Stimulated activated CD8-positive, alpha-beta memory T cell treated with anti-CD3 and anti-CD28 coated beads, Interleukin-7, amount 100 ng/mL, for 48 hours (primary cell): ENCODE measurements around the gene CELF2.

Experiments used
- DNase-seq, 2 donors: peaks; one replicate each; pipeline ENCODE4 v3.0.0-alpha.2; 2020; ENCODE audit warnings: low read depth in 1 of 2; ENCODE audit errors: extremely low read depth in 1 of 2

The CELF2 gene

DNA sequence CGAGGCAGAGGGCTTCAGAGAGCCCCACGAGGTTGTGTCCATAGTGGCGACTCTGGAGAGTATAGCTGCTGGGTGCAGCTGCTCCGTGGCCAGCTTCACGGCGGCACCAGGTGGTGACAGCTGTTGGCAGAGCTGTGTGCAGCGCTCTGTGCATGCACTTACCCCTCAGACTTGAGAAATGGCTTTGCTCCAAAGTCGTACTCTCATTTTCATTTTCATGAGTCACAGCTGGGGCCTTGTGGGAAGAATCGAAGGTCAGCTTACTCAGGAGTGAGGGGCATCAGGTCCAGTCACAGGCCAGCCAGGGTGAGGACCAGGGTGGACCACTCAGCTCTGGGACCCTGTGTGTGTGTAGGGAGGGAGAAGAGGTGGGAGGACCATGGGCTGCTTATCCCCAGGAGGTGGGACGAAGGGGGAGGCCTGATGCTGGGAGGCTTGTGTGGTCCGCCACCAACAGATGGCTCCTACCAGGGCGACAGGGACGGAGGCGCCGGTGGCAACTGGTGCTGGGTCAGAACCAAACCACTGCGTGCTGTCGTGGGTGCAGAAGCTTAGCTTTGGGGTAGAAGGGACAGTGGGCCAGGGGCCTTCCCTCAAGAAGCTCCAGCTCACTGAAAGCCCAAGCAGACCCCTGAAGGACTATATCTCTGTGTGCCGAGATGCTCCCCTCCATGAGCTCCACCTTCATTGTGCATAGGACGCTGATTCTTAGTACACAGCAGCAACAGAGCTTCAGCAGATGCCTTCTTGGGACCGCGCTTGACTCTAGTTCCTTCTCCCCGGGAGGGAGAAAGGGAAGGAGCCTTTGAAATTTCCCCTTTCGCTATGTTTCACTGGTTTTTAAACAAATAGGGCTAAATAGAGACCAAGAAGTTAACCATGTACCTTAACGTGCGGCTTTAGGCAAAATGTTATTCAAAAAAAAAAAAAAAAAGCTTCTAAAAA lies 225.0 kb downstream of the CELF2 start:
- DNase-seq = no peak

- DNase-seq = no peak
Observed at GRCh38 chr10:11243425-11244222, 226.0 kb downstream of the CELF2 start.

DNA sequence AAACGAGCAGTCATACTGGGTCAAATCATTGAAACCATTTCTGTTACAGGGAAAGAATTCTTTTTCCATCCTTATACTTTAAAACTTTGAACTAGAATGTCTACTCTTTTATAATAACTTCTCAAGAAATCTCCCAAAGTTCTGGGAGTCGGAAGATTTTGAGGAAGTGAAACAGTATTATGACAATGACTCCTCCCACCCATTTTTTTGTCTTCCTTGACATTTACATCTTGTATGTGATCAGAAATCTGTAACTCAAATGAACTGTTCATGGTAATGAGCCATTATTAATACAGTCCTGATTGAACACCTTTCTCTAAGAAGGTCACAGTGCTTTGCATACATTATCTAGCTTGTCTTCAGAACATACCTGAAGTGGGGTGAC lies 227.4 kb downstream of the CELF2 start:
- no peak for DNase-seq

DNA sequence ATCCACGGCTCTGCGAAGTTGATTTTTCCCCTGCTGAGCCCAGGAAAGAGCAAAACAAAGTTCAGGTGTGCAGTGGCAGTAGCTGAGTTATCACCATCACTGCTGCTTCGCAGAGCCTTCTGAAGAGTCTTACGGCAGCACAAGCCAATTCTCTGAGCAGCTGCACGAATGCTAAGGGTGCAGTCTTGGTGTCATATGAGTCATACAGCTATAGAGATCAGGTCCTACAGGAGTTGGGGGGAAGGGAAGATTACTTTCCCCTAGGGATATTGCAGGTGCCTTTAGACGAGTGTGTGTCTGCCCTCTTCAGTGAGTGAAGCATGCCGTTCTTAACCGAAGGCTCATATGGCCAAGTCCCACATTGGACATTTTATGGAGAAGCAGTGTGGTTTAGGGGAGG lies 227.8 kb downstream of the CELF2 start:
- no peak for DNase-seq

GRCh38 chr10:11245981-11246590 lies 228.4 kb downstream of the CELF2 start:
- DNase-seq = no peak

DNA sequence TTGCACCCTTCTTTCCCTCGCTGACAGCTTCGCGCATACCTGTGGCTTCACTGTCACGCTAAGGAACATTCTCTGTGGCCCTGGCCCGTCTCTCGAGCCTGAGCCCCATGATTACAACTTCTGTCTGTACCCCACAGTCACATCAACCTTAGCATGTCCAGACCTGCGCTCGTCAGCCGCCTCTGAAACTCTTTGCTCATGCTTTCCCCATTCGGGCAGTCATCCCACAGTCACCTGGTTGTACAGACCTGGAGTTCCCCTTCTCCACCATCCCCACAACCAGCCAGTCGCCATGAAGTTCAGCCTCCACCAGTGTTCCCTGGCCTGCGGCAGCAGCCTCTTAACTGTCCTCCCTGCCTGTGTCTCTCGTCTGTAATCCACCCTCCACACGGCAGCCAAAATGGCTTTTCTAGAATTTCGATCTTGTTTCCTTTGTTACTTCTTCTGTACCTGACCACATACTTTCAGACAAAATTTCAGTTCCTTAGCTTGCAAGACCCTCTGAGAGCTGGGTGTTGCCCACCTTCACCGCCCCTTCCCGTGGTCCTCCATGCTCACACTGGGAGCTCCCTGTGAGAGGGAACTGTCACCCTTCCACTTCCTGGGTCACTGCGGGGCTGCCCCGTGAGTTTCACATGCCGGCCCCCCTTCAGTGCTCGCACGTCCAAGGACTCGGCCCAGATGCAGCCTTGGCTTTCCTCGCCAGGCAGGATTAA lies 229.2 kb downstream of the CELF2 start:
- no peak for DNase-seq

- no peak for DNase-seq
Observed at GRCh38 chr10:11249152-11249807, 231.6 kb downstream of the CELF2 start.

DNA sequence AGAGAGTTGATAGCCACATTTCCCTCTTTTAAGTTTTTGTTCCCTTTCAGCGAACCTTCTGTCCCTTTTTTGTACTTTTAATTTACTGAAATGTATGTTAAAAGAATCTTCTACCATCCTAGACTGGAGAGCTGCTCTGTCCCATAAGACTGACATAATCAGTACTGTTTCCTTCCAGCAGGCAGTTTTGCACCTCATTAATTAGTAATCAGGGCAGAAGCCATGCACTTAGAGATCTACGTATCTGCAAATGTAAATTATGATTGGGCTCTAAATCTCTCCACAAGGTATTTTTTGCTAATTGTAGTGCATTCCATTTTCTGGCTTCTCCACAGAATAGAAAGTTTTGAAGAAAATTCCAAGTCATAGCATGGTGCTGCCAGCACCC lies 232.1 kb downstream of the CELF2 start:
- DNase-seq = no peak

- DNase-seq = no peak
Observed at GRCh38 chr10:11250304-11250703, 232.6 kb downstream of the CELF2 start.

DNA sequence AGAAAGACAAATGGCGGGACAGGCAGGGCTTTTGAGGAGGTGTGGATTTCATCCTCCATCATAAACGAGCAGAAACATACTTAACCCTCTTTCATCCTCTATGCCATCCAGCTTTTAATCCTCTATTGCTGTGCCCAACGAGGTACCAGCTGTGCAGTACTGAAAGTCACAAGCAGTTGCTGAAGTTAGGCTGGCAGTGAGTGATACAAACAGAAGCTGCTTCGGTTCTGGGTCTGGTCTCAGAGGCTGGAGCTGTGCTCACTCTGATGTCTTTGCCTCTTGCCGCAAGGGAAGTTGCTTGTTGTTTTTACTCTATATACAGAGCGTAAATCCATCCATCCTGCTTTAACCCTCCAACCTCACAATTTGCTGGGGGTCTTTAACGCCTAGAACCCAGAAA lies 235.2 kb downstream of the CELF2 start:
- no peak for DNase-seq

GRCh38 chr10:11253385-11254002 lies 235.8 kb downstream of the CELF2 start:
- no peak for DNase-seq

DNA sequence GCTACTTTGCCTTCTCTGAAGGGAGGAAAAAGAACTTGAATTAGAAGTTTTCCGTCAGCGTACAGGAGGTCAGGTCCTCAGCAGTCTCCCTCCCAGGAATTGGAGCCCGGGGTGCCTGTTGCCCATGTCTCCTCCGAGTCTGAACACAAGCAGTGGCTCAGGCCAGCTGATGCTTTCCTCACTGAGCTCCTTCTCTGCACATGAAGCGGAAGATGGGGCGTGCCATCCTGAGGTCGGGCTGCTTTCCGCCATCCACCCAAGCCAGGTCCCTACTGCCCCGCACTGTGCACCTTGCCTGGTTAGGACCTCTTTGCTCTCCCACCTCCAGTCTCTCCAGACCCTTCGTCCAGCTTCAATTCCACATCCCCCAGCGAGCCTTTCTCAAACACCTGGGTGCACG lies 237.5 kb downstream of the CELF2 start:
- no peak for DNase-seq

- DNase-seq = no peak
Observed at GRCh38 chr10:11255796-11256444, 238.2 kb downstream of the CELF2 start.

DNA sequence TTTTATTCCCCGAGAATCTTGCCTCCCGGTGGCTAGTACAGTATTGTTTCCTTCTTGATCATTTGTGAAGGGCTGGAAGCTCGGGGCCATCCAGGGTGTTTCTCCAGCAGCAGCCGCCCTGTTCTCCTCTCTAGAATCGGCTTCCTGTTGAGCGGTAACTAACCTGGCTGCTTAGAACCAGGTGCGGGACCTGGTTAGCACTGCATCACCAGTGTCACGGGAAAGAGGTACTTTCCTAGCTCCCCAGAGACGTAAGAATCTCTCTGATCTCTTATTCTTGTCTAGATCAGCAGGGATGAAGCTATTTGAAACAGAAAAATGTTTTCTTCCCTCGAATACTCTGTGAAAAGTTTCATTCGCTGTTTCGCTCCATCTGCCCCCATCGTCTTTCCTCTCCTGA lies 239.2 kb downstream of the CELF2 start:
- DNase-seq = no peak

DNA sequence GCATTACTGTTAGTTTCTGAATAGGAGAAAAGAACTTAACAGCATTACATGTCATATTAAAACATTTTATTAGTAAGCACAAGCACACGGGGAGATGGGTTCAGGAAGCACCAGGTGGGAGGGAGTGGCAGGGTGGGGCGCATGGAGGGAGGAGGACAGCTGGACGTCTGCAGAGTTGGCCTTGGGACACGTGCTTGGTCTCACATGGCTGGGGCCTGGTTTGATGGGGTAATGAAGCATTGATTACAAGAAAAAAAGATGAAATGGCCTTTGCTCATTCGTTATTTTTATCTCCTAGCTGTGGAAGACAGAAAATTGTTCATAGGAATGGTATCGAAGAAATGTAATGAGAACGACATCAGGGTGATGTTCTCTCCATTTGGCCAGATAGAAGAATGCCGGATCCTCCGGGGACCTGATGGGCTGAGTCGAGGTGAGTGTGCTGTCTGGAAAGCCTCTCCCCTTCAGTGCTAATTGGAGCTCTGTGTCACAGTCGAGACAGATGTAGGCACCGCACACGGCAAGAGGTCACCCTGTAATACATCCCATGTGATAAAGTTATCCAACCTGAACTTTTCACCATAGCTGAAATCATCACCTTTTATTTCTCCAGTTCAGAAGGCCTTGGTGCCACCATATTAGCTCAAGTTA lies 239.9 kb downstream of the CELF2 start:
- no peak for DNase-seq

DNA sequence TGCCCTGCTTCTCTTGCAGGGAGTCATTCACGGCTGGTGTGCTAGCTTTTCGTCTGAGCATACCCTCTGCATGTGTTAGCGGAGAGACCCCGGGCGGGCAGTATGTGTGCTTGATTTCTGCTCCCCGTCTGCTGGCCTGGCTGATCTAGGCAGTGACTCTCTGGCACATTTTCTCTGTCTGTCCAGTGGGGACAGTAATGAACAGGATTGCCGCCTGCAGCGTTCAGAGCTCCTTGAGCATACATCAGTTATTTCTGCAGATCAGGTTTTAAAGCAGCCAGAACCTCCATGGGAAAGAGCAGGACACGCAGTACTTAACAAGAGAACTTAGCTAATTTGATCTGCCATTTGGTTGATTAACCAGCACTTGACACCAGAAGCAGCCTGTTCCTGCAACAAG lies 242.5 kb downstream of the CELF2 start:
- no peak for DNase-seq

- no peak for DNase-seq
Observed at GRCh38 chr10:11261143-11261542, 243.5 kb downstream of the CELF2 start.

DNA sequence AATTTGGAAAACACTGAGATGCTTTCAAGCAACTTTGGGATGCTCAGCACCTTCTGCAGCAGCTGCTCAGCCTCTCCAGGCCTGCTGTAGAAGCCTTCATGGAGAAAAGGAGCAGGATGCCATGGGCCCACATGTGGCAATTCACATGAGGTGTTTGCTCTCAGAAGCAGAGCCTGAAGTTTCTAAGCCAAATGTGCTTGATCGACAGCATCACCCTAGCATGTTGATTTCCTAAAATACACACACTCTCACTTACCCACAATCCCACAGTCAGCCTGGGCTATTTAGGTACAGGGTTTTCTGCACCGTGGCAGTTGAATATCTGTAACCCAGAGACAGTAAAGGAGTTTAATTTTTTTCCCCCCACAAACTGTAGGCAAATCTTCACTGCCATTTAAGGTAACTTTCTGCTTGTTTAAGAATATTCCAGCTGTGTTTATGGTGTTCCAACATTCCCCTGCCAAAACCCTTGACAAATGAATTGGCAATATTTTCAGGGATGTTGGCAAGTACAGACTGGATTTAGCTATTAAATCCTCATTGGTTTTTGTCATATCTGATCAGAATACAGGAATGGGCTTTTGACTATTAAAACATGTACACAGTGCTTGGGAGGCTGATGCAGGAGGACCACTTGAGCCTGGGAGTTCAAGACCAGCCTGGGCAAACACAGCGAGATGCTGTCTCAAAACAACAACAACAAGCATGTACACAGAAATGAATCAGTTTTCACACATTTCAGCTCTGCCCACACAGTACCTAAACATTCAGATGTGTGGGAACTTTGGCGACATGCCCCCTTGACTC lies 244.2 kb downstream of the CELF2 start:
- no peak for DNase-seq
